HepG2 (cell line): ENCODE results near the gene MAN2A1. TPM values are rescaled to one million over a fixed set of nuclear protein-coding genes. Genes with fewer than 3 reads are reported as not detected.

ENCODE experiments used
- FIP1L1 ChIP-seq: fragments of 200-400 bp; formaldehyde crosslinking; IDR thresholded peaks from 2 replicates; pipeline ENCODE4 v1.6.1; 2018; ENCODE audit warnings: low read depth, mild to moderate bottlenecking, low read length, moderate library complexity, borderline replicate concordance; ENCODE audit not compliant: insufficient read depth
- KLF12 ChIP-seq: sonication (generic); formaldehyde crosslinking; IDR thresholded peaks from 2 replicates; pipeline ENCODE4 v1.4.0; 2020; ENCODE audit warnings: missing genetic modification reagents, borderline replicate concordance
- MATR3 ChIP-seq: sonication (generic); formaldehyde crosslinking; IDR thresholded peaks from 2 replicates; pipeline ENCODE4 v1.4.0; 2020; ENCODE audit warnings: missing genetic modification reagents
- NFKB2 ChIP-seq: sonication (generic); formaldehyde crosslinking; IDR thresholded peaks from 2 replicates; pipeline ENCODE4 v1.4.0; 2020; ENCODE audit warnings: missing genetic modification reagents, borderline replicate concordance
- RBFOX2 ChIP-seq: fragments of 200-400 bp; formaldehyde crosslinking; IDR thresholded peaks from 2 replicates; pipeline ENCODE4 v1.6.1; 2017; ENCODE audit warnings: low read depth, mild to moderate bottlenecking, low read length
- ZNF317 ChIP-seq: sonication (generic); formaldehyde crosslinking; IDR thresholded peaks from 2 replicates; pipeline ENCODE4 v1.5.0; 2020; ENCODE audit warnings: mild to moderate bottlenecking, missing genetic modification reagents
- ZNF407 ChIP-seq: sonication (generic); formaldehyde crosslinking; IDR thresholded peaks from one replicate; pipeline ENCODE4 v1.5.1; 2020; ENCODE audit warnings: mild to moderate bottlenecking, missing genetic modification reagents; ENCODE audit errors: not compliant biosample characterization
- ZNF552 ChIP-seq: sonication (generic); formaldehyde crosslinking; IDR thresholded peaks from 2 replicates; pipeline ENCODE4 v1.9.0; 2022; ENCODE audit warnings: missing genetic modification reagents, mild to moderate bottlenecking, borderline replicate concordance
- ZNF775 ChIP-seq: sonication (generic); formaldehyde crosslinking; IDR thresholded peaks from 2 replicates; pipeline ENCODE4 v1.4.0; 2020; ENCODE audit warnings: missing genetic modification reagents, mild to moderate bottlenecking, moderate library complexity, borderline replicate concordance
- polyA plus RNA-seq, 8 experiments: library from polyadenylated mRNA; depleted of rRNA in 3 of 8; stranded (reverse) in 7 of 8; unstranded in 1 of 8; fragments of >200 nt; fragmentation: Illumina TruSeq in 4 of 8; extraction: Trizol in 4 of 8; gene quantifications; 2 replicates each; pipeline versions ENCODE4 v1.2.1 to v1.2.3, GENCODE V29; 2011 to 2016; ENCODE audit warnings: low read depth in 4 of 8, missing spikeins in 1 of 8, mixed read lengths in 1 of 8; ENCODE audit not compliant: insufficient read depth in 1 of 8
- total RNA-seq, 5 experiments: library from RNA; depleted of rRNA; stranded (reverse); fragments of >200 nt; fragmentation: Illumina TruSeq; extraction: Trizol; gene quantifications; 2 replicates each; pipeline ENCODE4 v1.2.3, GENCODE V29; 2016; ENCODE audit warnings: low read depth in 1 of 5
- TF ChIP-seq, protein P1 (sequence below): sonication (generic); formaldehyde crosslinking; IDR thresholded peaks from 2 replicates; pipeline ENCODE4 v1.5.0; 2020; ENCODE audit warnings: missing genetic modification reagents
- TF ChIP-seq, protein P2 (sequence below): IDR thresholded peaks from 2 replicates; pipeline ENCODE4 v1.4.0; 2020; ENCODE audit warnings: mild to moderate bottlenecking, missing genetic modification reagents
- TF ChIP-seq, protein P3 (sequence below): sonication (generic); formaldehyde crosslinking; IDR thresholded peaks from 2 replicates; pipeline ENCODE4 v1.4.0; 2020; ENCODE audit warnings: mild to moderate bottlenecking, missing genetic modification reagents

MAN2A1 gene
- total and polyA plus RNA-seq, 2 of the 13 experiments (the other 11 are each of a cell fraction or from before 2014, with no cell fraction given) = 56.2 to 80.5 TPM

- TF ChIP-seq ZNF407 (no peak), RBFOX2 (peak; percentile 87), ZNF552 (CRISPR knock-in tag) (no peak), ZNF317 (CRISPR knock-in tag) (peak; percentile 15; the same call in 1 of the 2 replicates), ZNF775 (CRISPR knock-in tag) (no peak), NFKB2 (peak; percentile 70; the same call in 1 of the 2 replicates), KLF12 (peak; percentile 47; the same call in 1 of the 2 replicates), MATR3 (CRISPR knock-in tag) (no peak), FIP1L1 (no peak)
- TF ChIP-seq, protein P1, sequence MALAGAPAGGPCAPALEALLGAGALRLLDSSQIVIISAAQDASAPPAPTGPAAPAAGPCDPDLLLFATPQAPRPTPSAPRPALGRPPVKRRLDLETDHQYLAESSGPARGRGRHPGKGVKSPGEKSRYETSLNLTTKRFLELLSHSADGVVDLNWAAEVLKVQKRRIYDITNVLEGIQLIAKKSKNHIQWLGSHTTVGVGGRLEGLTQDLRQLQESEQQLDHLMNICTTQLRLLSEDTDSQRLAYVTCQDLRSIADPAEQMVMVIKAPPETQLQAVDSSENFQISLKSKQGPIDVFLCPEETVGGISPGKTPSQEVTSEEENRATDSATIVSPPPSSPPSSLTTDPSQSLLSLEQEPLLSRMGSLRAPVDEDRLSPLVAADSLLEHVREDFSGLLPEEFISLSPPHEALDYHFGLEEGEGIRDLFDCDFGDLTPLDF (CRISPR knock-in tag) = peak; percentile 71; the same call in 1 of the 2 replicates
- TF ChIP-seq, protein P2, sequence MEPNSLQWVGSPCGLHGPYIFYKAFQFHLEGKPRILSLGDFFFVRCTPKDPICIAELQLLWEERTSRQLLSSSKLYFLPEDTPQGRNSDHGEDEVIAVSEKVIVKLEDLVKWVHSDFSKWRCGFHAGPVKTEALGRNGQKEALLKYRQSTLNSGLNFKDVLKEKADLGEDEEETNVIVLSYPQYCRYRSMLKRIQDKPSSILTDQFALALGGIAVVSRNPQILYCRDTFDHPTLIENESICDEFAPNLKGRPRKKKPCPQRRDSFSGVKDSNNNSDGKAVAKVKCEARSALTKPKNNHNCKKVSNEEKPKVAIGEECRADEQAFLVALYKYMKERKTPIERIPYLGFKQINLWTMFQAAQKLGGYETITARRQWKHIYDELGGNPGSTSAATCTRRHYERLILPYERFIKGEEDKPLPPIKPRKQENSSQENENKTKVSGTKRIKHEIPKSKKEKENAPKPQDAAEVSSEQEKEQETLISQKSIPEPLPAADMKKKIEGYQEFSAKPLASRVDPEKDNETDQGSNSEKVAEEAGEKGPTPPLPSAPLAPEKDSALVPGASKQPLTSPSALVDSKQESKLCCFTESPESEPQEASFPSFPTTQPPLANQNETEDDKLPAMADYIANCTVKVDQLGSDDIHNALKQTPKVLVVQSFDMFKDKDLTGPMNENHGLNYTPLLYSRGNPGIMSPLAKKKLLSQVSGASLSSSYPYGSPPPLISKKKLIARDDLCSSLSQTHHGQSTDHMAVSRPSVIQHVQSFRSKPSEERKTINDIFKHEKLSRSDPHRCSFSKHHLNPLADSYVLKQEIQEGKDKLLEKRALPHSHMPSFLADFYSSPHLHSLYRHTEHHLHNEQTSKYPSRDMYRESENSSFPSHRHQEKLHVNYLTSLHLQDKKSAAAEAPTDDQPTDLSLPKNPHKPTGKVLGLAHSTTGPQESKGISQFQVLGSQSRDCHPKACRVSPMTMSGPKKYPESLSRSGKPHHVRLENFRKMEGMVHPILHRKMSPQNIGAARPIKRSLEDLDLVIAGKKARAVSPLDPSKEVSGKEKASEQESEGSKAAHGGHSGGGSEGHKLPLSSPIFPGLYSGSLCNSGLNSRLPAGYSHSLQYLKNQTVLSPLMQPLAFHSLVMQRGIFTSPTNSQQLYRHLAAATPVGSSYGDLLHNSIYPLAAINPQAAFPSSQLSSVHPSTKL = no peak; the same call in 1 of the 2 replicates
- TF ChIP-seq, protein P3, sequence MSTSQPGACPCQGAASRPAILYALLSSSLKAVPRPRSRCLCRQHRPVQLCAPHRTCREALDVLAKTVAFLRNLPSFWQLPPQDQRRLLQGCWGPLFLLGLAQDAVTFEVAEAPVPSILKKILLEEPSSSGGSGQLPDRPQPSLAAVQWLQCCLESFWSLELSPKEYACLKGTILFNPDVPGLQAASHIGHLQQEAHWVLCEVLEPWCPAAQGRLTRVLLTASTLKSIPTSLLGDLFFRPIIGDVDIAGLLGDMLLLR = no peak
Measured at GRCh38 chr5:109688970-109689739, 572 bp upstream of the MAN2A1 start (continued).
